ENCODE results near the gene POLR1E.

Gene POLR1E

GRCh38 chr9:37520641-37521040 lies 34.9 kb downstream of the POLR1E start:
- H2AFZ ChIP-seq (ENCODE audit: low read length): no peak overlapping the region
- H4K20me1 ChIP-seq (ENCODE audit: insufficient read depth, low read length, poor library complexity, severe bottlenecking): no peaks in the 10 kb centered on the region
- no peaks in the 10 kb centered on the region for H3K27me3 ChIP-seq (ENCODE audit: insufficient read depth, low read length, poor library complexity, severe bottlenecking)
- TF ChIP-seq, protein P1, sequence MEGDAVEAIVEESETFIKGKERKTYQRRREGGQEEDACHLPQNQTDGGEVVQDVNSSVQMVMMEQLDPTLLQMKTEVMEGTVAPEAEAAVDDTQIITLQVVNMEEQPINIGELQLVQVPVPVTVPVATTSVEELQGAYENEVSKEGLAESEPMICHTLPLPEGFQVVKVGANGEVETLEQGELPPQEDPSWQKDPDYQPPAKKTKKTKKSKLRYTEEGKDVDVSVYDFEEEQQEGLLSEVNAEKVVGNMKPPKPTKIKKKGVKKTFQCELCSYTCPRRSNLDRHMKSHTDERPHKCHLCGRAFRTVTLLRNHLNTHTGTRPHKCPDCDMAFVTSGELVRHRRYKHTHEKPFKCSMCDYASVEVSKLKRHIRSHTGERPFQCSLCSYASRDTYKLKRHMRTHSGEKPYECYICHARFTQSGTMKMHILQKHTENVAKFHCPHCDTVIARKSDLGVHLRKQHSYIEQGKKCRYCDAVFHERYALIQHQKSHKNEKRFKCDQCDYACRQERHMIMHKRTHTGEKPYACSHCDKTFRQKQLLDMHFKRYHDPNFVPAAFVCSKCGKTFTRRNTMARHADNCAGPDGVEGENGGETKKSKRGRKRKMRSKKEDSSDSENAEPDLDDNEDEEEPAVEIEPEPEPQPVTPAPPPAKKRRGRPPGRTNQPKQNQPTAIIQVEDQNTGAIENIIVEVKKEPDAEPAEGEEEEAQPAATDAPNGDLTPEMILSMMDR (conservative IDR thresholded peaks at IDR 0.05; ENCODE audit: low read length): no peak
- TF ChIP-seq EZH2phosphoT487 (IDR thresholded peaks at IDR 0.05; ENCODE audit: borderline replicate concordance): no peak
- no peak overlapping the region for H3K4me2 ChIP-seq (ENCODE audit: low read depth, low read length, poor library complexity, severe bottlenecking)
- no peak overlapping the region for H3K9ac ChIP-seq (ENCODE audit: low read depth, low read length, poor library complexity, severe bottlenecking)
- H3K9me2 ChIP-seq (replicated peaks; ENCODE audit: low read depth, low read length): no peaks in the 10 kb centered on the region
- H3K36me3 ChIP-seq (ENCODE audit: insufficient read depth, low read length): peaks cover 36% of the 10 kb centered on the region; the same call in 1 of the 2 replicates
- no peak overlapping the region for H3K4me3 ChIP-seq (ENCODE audit: low read length, poor library complexity, severe bottlenecking)
- H3F3A ChIP-seq (ENCODE audit: low read depth): no peaks in the 10 kb centered on the region
- H3K4me1 ChIP-seq (ENCODE audit: insufficient read depth, low read length, poor library complexity, severe bottlenecking): no peaks in the 10 kb centered on the region
- no peaks in the 10 kb centered on the region for H3K79me2 ChIP-seq (ENCODE audit: insufficient read depth, low read length)
- H3K9me3 ChIP-seq (ENCODE audit: insufficient read depth, low read depth, low read length): no peaks in the 10 kb centered on the region

GRCh38 chr9:37521111-37521510 lies 35.4 kb downstream of the POLR1E start:
- Histone ChIP-seq H3K4me3 (ENCODE audit: low read length, poor library complexity, severe bottlenecking) (no peak overlapping the region), H3K9me3 (ENCODE audit: insufficient read depth, low read depth, low read length) (no peaks in the 10 kb centered on the region), H3K9me2 (replicated peaks; ENCODE audit: low read depth, low read length) (no peaks in the 10 kb centered on the region), H3K36me3 (ENCODE audit: insufficient read depth, low read length) (peaks cover 40% of the 10 kb centered on the region; the same call in 1 of the 2 replicates), H3K4me1 (ENCODE audit: insufficient read depth, low read length, poor library complexity, severe bottlenecking) (no peaks in the 10 kb centered on the region), H3K79me2 (ENCODE audit: insufficient read depth, low read length) (no peaks in the 10 kb centered on the region), H3K4me2 (ENCODE audit: low read depth, low read length, poor library complexity, severe bottlenecking) (no peak overlapping the region), H2AFZ (ENCODE audit: low read length) (no peak overlapping the region), H3K27me3 (ENCODE audit: insufficient read depth, low read length, poor library complexity, severe bottlenecking) (no peaks in the 10 kb centered on the region), H3K9ac (ENCODE audit: low read depth, low read length, poor library complexity, severe bottlenecking) (no peak overlapping the region), H4K20me1 (ENCODE audit: insufficient read depth, low read length, poor library complexity, severe bottlenecking) (no peaks in the 10 kb centered on the region), H3F3A (ENCODE audit: low read depth) (no peaks in the 10 kb centered on the region)
- TF ChIP-seq EZH2phosphoT487 (IDR thresholded peaks at IDR 0.05; ENCODE audit: borderline replicate concordance): no peak
- TF ChIP-seq, protein P1 (conservative IDR thresholded peaks at IDR 0.05; ENCODE audit: low read length): no peak

- no peak overlapping the region for H3K4me2 ChIP-seq (ENCODE audit: low read depth, low read length, poor library complexity, severe bottlenecking)
- H3K4me3 ChIP-seq (ENCODE audit: low read length, poor library complexity, severe bottlenecking): no peak overlapping the region
- H2AFZ ChIP-seq (ENCODE audit: low read length): no peak overlapping the region
- H4K20me1 ChIP-seq (ENCODE audit: insufficient read depth, low read length, poor library complexity, severe bottlenecking): no peaks in the 10 kb centered on the region
- no peaks in the 10 kb centered on the region for H3K79me2 ChIP-seq (ENCODE audit: insufficient read depth, low read length)
- no peaks in the 10 kb centered on the region for H3F3A ChIP-seq (ENCODE audit: low read depth)
- H3K9ac ChIP-seq (ENCODE audit: low read depth, low read length, poor library complexity, severe bottlenecking): no peak overlapping the region
- TF ChIP-seq, protein P1 (conservative IDR thresholded peaks at IDR 0.05; ENCODE audit: low read length): no peak
- TF ChIP-seq EZH2phosphoT487 (IDR thresholded peaks at IDR 0.05; ENCODE audit: borderline replicate concordance): no peak
- no peaks in the 10 kb centered on the region for H3K9me2 ChIP-seq (replicated peaks; ENCODE audit: low read depth, low read length)
- no peaks in the 10 kb centered on the region for H3K27me3 ChIP-seq (ENCODE audit: insufficient read depth, low read length, poor library complexity, severe bottlenecking)
- H3K4me1 ChIP-seq (ENCODE audit: insufficient read depth, low read length, poor library complexity, severe bottlenecking): no peaks in the 10 kb centered on the region
- peaks cover 49% of the 10 kb centered on the region; the same call in 1 of the 2 replicates for H3K36me3 ChIP-seq (ENCODE audit: insufficient read depth, low read length)
- no peaks in the 10 kb centered on the region for H3K9me3 ChIP-seq (ENCODE audit: insufficient read depth, low read depth, low read length)
Measured at GRCh38 chr9:37522971-37523370, 37.2 kb downstream of the POLR1E start.
